ENCODE measurements around the gene PACS1.

PACS1 gene

GRCh38 chr11:66131937-66132632 is 62.0 kb downstream of the PACS1 start:
- FAIRE-seq (peak; percentile 38), DNase-seq (ENCODE audit: insufficient read length, low spot score) (no peak)
- TF ChIP-seq SPI1 (IDR thresholded peaks at IDR 0.05; ENCODE audit: low read depth, low read length): no peak
- TF ChIP-seq TAF1 (IDR thresholded peaks at IDR 0.05; ENCODE audit: low read depth, low read length): no peak
- peak; percentile 93 for TF ChIP-seq POU2F2 (IDR thresholded peaks at IDR 0.05; ENCODE audit: low read depth, low read length)
- TF ChIP-seq POLR2A (IDR thresholded peaks at IDR 0.05; ENCODE audit: low read depth, low read length): peak; percentile 99
- peak; percentile 99 for TF ChIP-seq POLR2AphosphoS5 (IDR thresholded peaks at IDR 0.05; ENCODE audit: low read depth, low read length)

- TF ChIP-seq SPI1 (IDR thresholded peaks at IDR 0.05; ENCODE audit: low read depth, low read length) (no peak), POLR2AphosphoS5 (IDR thresholded peaks at IDR 0.05; ENCODE audit: low read depth, low read length) (no peak), PAX5 (IDR thresholded peaks at IDR 0.05; ENCODE audit: insufficient read depth, low read length, severe bottlenecking) (no peak), POU2F2 (IDR thresholded peaks at IDR 0.05; ENCODE audit: low read depth, low read length) (no peak), POLR2A (IDR thresholded peaks at IDR 0.05; ENCODE audit: low read depth, low read length) (no peak), TAF1 (IDR thresholded peaks at IDR 0.05; ENCODE audit: low read depth, low read length) (no peak)
- DNase-seq (ENCODE audit: insufficient read length, low spot score) (no peak), FAIRE-seq (no peak)
Measured at GRCh38 chr11:66133216-66133775, 63.2 kb downstream of the PACS1 start.

- no peak for DNase-seq (ENCODE audit: insufficient read length, low spot score)
- TF ChIP-seq SPI1 (IDR thresholded peaks at IDR 0.05; ENCODE audit: low read depth, low read length) (no peak), POLR2A (IDR thresholded peaks at IDR 0.05; ENCODE audit: low read depth, low read length) (no peak), TAF1 (IDR thresholded peaks at IDR 0.05; ENCODE audit: low read depth, low read length) (no peak), POU2F2 (IDR thresholded peaks at IDR 0.05; ENCODE audit: low read depth, low read length) (no peak), POLR2AphosphoS5 (IDR thresholded peaks at IDR 0.05; ENCODE audit: low read depth, low read length) (no peak), PAX5 (IDR thresholded peaks at IDR 0.05; ENCODE audit: insufficient read depth, low read length, severe bottlenecking) (no peak)
- no peak for FAIRE-seq
Measured at GRCh38 chr11:66136752-66137123, 66.7 kb downstream of the PACS1 start.

- DNase-seq (ENCODE audit: insufficient read length, low spot score): no peak
- TF ChIP-seq PAX5 (IDR thresholded peaks at IDR 0.05; ENCODE audit: insufficient read depth, low read length, severe bottlenecking) (no peak), POLR2AphosphoS5 (IDR thresholded peaks at IDR 0.05; ENCODE audit: low read depth, low read length) (no peak), POU2F2 (IDR thresholded peaks at IDR 0.05; ENCODE audit: low read depth, low read length) (no peak), SPI1 (IDR thresholded peaks at IDR 0.05; ENCODE audit: low read depth, low read length) (no peak), TAF1 (IDR thresholded peaks at IDR 0.05; ENCODE audit: low read depth, low read length) (no peak), POLR2A (IDR thresholded peaks at IDR 0.05; ENCODE audit: low read depth, low read length) (no peak)
- FAIRE-seq: no peak
Measured at GRCh38 chr11:66139817-66140404, 69.8 kb downstream of the PACS1 start.

- no peak for DNase-seq (ENCODE audit: insufficient read length, low spot score)
- TF ChIP-seq SPI1 (IDR thresholded peaks at IDR 0.05; ENCODE audit: low read depth, low read length) (no peak), PAX5 (IDR thresholded peaks at IDR 0.05; ENCODE audit: insufficient read depth, low read length, severe bottlenecking) (no peak), TAF1 (IDR thresholded peaks at IDR 0.05; ENCODE audit: low read depth, low read length) (no peak), POLR2AphosphoS5 (IDR thresholded peaks at IDR 0.05; ENCODE audit: low read depth, low read length) (no peak), POLR2A (IDR thresholded peaks at IDR 0.05; ENCODE audit: low read depth, low read length) (no peak), POU2F2 (IDR thresholded peaks at IDR 0.05; ENCODE audit: low read depth, low read length) (no peak)
- FAIRE-seq: no peak
Measured at GRCh38 chr11:66142370-66143263, 72.5 kb downstream of the PACS1 start.

GRCh38 chr11:66143264-66143566 is 73.1 kb downstream of the PACS1 start:
- FAIRE-seq (no peak), DNase-seq (ENCODE audit: insufficient read length, low spot score) (no peak)
- TF ChIP-seq POU2F2 (IDR thresholded peaks at IDR 0.05; ENCODE audit: low read depth, low read length) (no peak), TAF1 (IDR thresholded peaks at IDR 0.05; ENCODE audit: low read depth, low read length) (no peak), SPI1 (IDR thresholded peaks at IDR 0.05; ENCODE audit: low read depth, low read length) (no peak), PAX5 (IDR thresholded peaks at IDR 0.05; ENCODE audit: insufficient read depth, low read length, severe bottlenecking) (no peak), POLR2AphosphoS5 (IDR thresholded peaks at IDR 0.05; ENCODE audit: low read depth, low read length) (no peak), POLR2A (IDR thresholded peaks at IDR 0.05; ENCODE audit: low read depth, low read length) (no peak)

- FAIRE-seq: no peak
- no peak for DNase-seq (ENCODE audit: insufficient read length, low spot score)
- TF ChIP-seq POLR2A (IDR thresholded peaks at IDR 0.05; ENCODE audit: low read depth, low read length) (no peak), POU2F2 (IDR thresholded peaks at IDR 0.05; ENCODE audit: low read depth, low read length) (no peak), TAF1 (IDR thresholded peaks at IDR 0.05; ENCODE audit: low read depth, low read length) (no peak), POLR2AphosphoS5 (IDR thresholded peaks at IDR 0.05; ENCODE audit: low read depth, low read length) (no peak), SPI1 (IDR thresholded peaks at IDR 0.05; ENCODE audit: low read depth, low read length) (no peak), PAX5 (IDR thresholded peaks at IDR 0.05; ENCODE audit: insufficient read depth, low read length, severe bottlenecking) (no peak)
Measured at GRCh38 chr11:66143996-66144678, 74.1 kb downstream of the PACS1 start.

- no peak for DNase-seq (ENCODE audit: insufficient read length, low spot score)
- TF ChIP-seq TAF1 (IDR thresholded peaks at IDR 0.05; ENCODE audit: low read depth, low read length): no peak
- TF ChIP-seq PAX5 (IDR thresholded peaks at IDR 0.05; ENCODE audit: insufficient read depth, low read length, severe bottlenecking): no peak
- no peak for TF ChIP-seq POU2F2 (IDR thresholded peaks at IDR 0.05; ENCODE audit: low read depth, low read length)
- no peak for TF ChIP-seq SPI1 (IDR thresholded peaks at IDR 0.05; ENCODE audit: low read depth, low read length)
- no peak for TF ChIP-seq POLR2A (IDR thresholded peaks at IDR 0.05; ENCODE audit: low read depth, low read length)
- TF ChIP-seq POLR2AphosphoS5 (IDR thresholded peaks at IDR 0.05; ENCODE audit: low read depth, low read length): no peak
- FAIRE-seq: no peak
Measured at GRCh38 chr11:66146074-66146473, 76.0 kb downstream of the PACS1 start.

Data from GM12891 (cell line).